Keratinocyte (primary cell): ENCODE data around the gene SDS.

Experiments
- EZH2 ChIP-seq: IDR thresholded peaks from one replicate; pipeline ENCODE4 v1.6.1; 2012; ENCODE audit warnings: inconsistent platforms, mild to moderate bottlenecking, low read length, moderate library complexity
- TF ChIP-seq, protein P1 (sequence below), 3 experiments: IDR thresholded peaks in 1 of 3; conservative IDR thresholded peaks in 1 of 3; optimal IDR thresholded peaks in 1 of 3; 2 replicates in 2 of 3; 3 replicates in 1 of 3; pipeline versions ENCODE3 to v1.5.1; 2011; ENCODE audit warnings: low read length in 3 of 3, mild to moderate bottlenecking in 3 of 3, moderate library complexity in 2 of 3, control low read depth in 1 of 3, inconsistent platforms in 1 of 3; ENCODE audit not compliant: insufficient read depth in 2 of 3; ENCODE audit errors: extremely low read depth in 1 of 3

DNA sequence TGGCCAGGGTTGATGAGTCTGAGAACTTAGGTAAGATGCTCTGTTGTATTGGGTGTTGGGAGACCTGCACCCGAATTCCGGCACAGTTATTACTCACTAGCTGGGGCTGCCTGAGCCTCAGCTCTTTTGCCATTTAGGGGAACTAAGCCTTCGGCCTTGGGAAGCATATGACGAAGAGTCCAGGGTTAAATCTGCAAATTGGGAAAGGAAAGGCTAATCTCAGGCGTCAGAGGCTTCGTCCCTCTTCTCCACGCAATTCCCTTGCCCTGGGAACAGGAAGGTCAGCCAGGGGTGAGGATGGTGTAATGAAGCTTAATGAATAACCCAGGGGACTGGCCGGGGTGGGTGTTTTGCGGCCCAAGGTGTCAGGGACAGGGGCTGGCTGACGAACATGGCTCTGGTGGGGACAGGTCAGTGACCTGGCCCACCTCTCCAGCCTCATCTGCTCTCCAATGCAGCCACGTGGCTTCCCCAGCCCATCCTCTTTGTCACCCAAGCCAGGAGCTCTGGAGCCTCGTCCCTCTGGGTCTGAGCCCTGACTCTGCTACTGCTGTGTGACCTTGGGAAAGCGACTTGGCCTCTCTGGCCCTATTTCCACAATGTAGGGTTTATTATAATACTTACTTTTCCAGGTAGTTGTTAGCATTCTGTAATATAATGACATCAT, 14.7 kb upstream of the SDS start:
- TF ChIP-seq, protein P1, sequence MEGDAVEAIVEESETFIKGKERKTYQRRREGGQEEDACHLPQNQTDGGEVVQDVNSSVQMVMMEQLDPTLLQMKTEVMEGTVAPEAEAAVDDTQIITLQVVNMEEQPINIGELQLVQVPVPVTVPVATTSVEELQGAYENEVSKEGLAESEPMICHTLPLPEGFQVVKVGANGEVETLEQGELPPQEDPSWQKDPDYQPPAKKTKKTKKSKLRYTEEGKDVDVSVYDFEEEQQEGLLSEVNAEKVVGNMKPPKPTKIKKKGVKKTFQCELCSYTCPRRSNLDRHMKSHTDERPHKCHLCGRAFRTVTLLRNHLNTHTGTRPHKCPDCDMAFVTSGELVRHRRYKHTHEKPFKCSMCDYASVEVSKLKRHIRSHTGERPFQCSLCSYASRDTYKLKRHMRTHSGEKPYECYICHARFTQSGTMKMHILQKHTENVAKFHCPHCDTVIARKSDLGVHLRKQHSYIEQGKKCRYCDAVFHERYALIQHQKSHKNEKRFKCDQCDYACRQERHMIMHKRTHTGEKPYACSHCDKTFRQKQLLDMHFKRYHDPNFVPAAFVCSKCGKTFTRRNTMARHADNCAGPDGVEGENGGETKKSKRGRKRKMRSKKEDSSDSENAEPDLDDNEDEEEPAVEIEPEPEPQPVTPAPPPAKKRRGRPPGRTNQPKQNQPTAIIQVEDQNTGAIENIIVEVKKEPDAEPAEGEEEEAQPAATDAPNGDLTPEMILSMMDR (optimal IDR thresholded peaks at IDR 0.05 in 1 of 3, IDR thresholded peaks at IDR 0.05 in 1 of 3, conservative IDR thresholded peaks at IDR 0.05 in 1 of 3; ENCODE audit: extremely low read depth in 1 of 3, insufficient read depth in 2 of 3, low read length in 3 of 3): no peak
- TF ChIP-seq EZH2: no peak
